CD4-positive, alpha-beta memory T cell (primary cell): Measurements from ENCODE around the gene PAQR7. TPM values are rescaled to one million over a fixed set of nuclear protein-coding genes. Genes with fewer than 3 reads are reported as not detected.
A peak's percentile ranks its signal among the peaks of the same experiment; 100 is the strongest.

ENCODE experiments used
- CTCF ChIA-PET: fragments of 350-600 bp; sonication (Branson Sonifier 250); formaldehyde crosslinking; loops from one replicate; lab custom pipeline; 2021; ENCODE audit warnings: inconsistent platforms; ENCODE audit not compliant: partially characterized antibody; lab: Charles Lee
- POLR2A ChIA-PET: fragments of 350-600 bp; sonication (Branson Sonifier 250); formaldehyde crosslinking; loops from one replicate; lab custom pipeline; 2021; ENCODE audit not compliant: partially characterized antibody; lab: Charles Lee
- DNase-seq, 5 donors: peaks; one replicate each; pipeline versions ENCODE4 v3.0.0 to v3.0.0-alpha.2; 2020 to 2022; ENCODE audit warnings: mixed read lengths in 1 of 5
- H3K27ac ChIP-seq: one replicate; pipeline ENCODE4 v1.7.0; 2013; ENCODE audit warnings: low read depth, low read length
- H3K27me3 ChIP-seq: 2 replicates; pipeline ENCODE4 v1.7.0; 2013; ENCODE audit warnings: mild to moderate bottlenecking, low read length, moderate library complexity; ENCODE audit not compliant: insufficient read depth
- H3K36me3 ChIP-seq: 2 replicates; pipeline ENCODE4 v1.7.0; 2013; ENCODE audit warnings: mild to moderate bottlenecking, low read length, moderate library complexity; ENCODE audit not compliant: insufficient read depth
- H3K4me1 ChIP-seq: 2 replicates; pipeline ENCODE4 v1.7.0; 2013; ENCODE audit warnings: mild to moderate bottlenecking, low read length, moderate library complexity; ENCODE audit not compliant: insufficient read depth
- H3K4me3 ChIP-seq, 2 donors: one replicate each; pipeline ENCODE4 v1.7.0; 2013; ENCODE audit warnings: low read length in 2 of 2, mild to moderate bottlenecking in 1 of 2
- H3K9me3 ChIP-seq, 2 donors: one replicate each; pipeline ENCODE4 v1.7.0; 2013; ENCODE audit warnings: low read length in 2 of 2, control low read depth in 1 of 2; ENCODE audit not compliant: control insufficient read depth in 1 of 2
- H3K27ac Mint-ChIP-seq, 7 donors: one replicate each; pipeline ENCODE4 v1.8.0; 2020 to 2021; ENCODE audit warnings: mixed read lengths in 7 of 7, mild to moderate bottlenecking in 6 of 7, inconsistent platforms in 3 of 7, moderate library complexity in 3 of 7
- H3K27me3 Mint-ChIP-seq, 2 donors: one replicate each; pipeline ENCODE4 v1.8.0; 2020 to 2021; ENCODE audit warnings: mixed read lengths in 2 of 2
- H3K36me3 Mint-ChIP-seq, 2 donors: one replicate each; pipeline ENCODE4 v1.8.0; 2020 to 2021; ENCODE audit warnings: mixed read lengths in 2 of 2, inconsistent platforms in 1 of 2, mild to moderate bottlenecking in 1 of 2
- H3K4me1 Mint-ChIP-seq, 4 donors: one replicate each; pipeline ENCODE4 v1.8.0; 2020 to 2021; ENCODE audit warnings: mixed read lengths in 4 of 4, mild to moderate bottlenecking in 1 of 4
- H3K4me3 Mint-ChIP-seq, 8 donors: one replicate each; pipeline ENCODE4 v1.8.0; 2020 to 2021; ENCODE audit warnings: mixed read lengths in 8 of 8, mild to moderate bottlenecking in 7 of 8, moderate library complexity in 6 of 8, inconsistent platforms in 3 of 8
- H3K9me3 Mint-ChIP-seq, 8 donors: one replicate each; pipeline ENCODE4 v1.8.0; 2020 to 2021; ENCODE audit warnings: mixed read lengths in 8 of 8, mild to moderate bottlenecking in 5 of 8, inconsistent platforms in 3 of 8, moderate library complexity in 1 of 8
- intact Hi-C: fragments of 100-400 bp; cut with micrococcal nuclease; formaldehyde crosslinking; loops from one replicate; pipeline ENCODE4 v1.15.1; 2023
- polyA plus RNA-seq, 2 donors: library from polyadenylated mRNA; unstranded; fragments of 300-500 nt; fragmentation: Illumina TruSeq; gene quantifications; one replicate each; pipeline ENCODE4 v1.2.3, GENCODE V29; 2021
- total RNA-seq, 2 experiments: library from RNA; stranded (reverse); gene quantifications; one replicate each; pipeline ENCODE4 v1.2.3, GENCODE V29; 2021

The PAQR7 gene
- total and polyA plus RNA-seq, 4 experiments from 2014 or later: 0.29 to 2.6 (median 2.1) TPM; not detected in 1

- Mint-ChIP-seq H3K9me3 (no peaks in the 10 kb centered on the region), H3K4me3 (peak overlapping the region in 1 of 8 donors; percentile 20), H3K27ac (peak overlapping the region in 1 of 7 donors; percentile 7), H3K36me3 (no peaks in the 10 kb centered on the region), H3K27me3 (no peaks in the 10 kb centered on the region), H3K4me1 (peaks cover 0 to 4% (median under 1%) of the 10 kb centered on the region in 4 donors)
- Histone ChIP-seq H3K9me3 (no peaks in the 10 kb centered on the region), H3K4me1 (no peaks in the 10 kb centered on the region), H3K4me3 (no peak overlapping the region), H3K27ac (no peak overlapping the region), H3K27me3 (no peaks in the 10 kb centered on the region), H3K36me3 (no peaks in the 10 kb centered on the region)
- CTCF ChIA-PET: interaction anchor here (0.6 kb wide), 1 partner anchor 171 kb away, joined by 3 read pairs; no protein-coding TSS in a partner anchor
- intact Hi-C loops: no loop called here
- DNase-seq: no peak
- POLR2A ChIA-PET: no interaction called here
Observed at GRCh38 chr1:25866288-25866687, 9.2 kb downstream of the PAQR7 start.

- no peak for DNase-seq
- H3K9me3 Mint-ChIP-seq: no peaks in the 10 kb centered on the region
- CTCF ChIA-PET: interaction anchor here (0.6 to 1.0 kb wide), 2 partner anchors 33 to 174 kb away, joined by 3 to 4 read pairs; no protein-coding TSS in a partner anchor
- Histone ChIP-seq H3K4me3 (no peak overlapping the region), H3K27ac (no peak overlapping the region), H3K4me1 (peaks cover 6% of the 10 kb centered on the region), H3K36me3 (no peaks in the 10 kb centered on the region), H3K9me3 (no peaks in the 10 kb centered on the region), H3K27me3 (no peaks in the 10 kb centered on the region)
- peaks cover 0 to 3% of the 10 kb centered on the region in 2 donors for H3K36me3 Mint-ChIP-seq
- peaks cover 4 to 16% (median 6%) of the 10 kb centered on the region in 4 donors for H3K4me1 Mint-ChIP-seq
- H3K27me3 Mint-ChIP-seq: no peaks in the 10 kb centered on the region
- intact Hi-C loops: no loop called here
- POLR2A ChIA-PET: interaction anchor here (1.7 kb wide), 1 partner anchor 11 kb away, joined by 4 read pairs; the partner anchor contains the start of gene PAQR7
- H3K27ac Mint-ChIP-seq: peak overlapping the region in 1 of 7 donors; percentile 69
- H3K4me3 Mint-ChIP-seq: no peak overlapping the region
Observed at GRCh38 chr1:25864434-25864833, 11.1 kb downstream of the PAQR7 start.

- Mint-ChIP-seq H3K4me1 (peaks cover 8 to 24% (median 11%) of the 10 kb centered on the region in 4 donors), H3K4me3 (no peak overlapping the region), H3K9me3 (no peaks in the 10 kb centered on the region), H3K27me3 (no peaks in the 10 kb centered on the region), H3K27ac (peak overlapping the region in 1 of 7 donors; percentile 13), H3K36me3 (peaks cover 0 to 3% of the 10 kb centered on the region in 2 donors)
- Histone ChIP-seq H3K4me3 (no peak overlapping the region), H3K4me1 (peaks cover 10% of the 10 kb centered on the region), H3K9me3 (no peaks in the 10 kb centered on the region), H3K27me3 (no peaks in the 10 kb centered on the region), H3K36me3 (no peaks in the 10 kb centered on the region), H3K27ac (no peak overlapping the region)
- intact Hi-C loops: no loop called here
- ChIA-PET POLR2A (interaction anchor here (1.7 kb wide), 1 partner anchor 12 kb away, joined by 4 read pairs; the partner anchor contains the start of gene PAQR7), CTCF (no interaction called here)
- DNase-seq: no peak
Observed at GRCh38 chr1:25863486-25864262, 11.8 kb downstream of the PAQR7 start.

- Histone ChIP-seq H3K9me3 (no peaks in the 10 kb centered on the region), H3K27me3 (no peaks in the 10 kb centered on the region), H3K36me3 (no peaks in the 10 kb centered on the region), H3K27ac (no peak overlapping the region), H3K4me3 (no peak overlapping the region), H3K4me1 (peaks cover 16% of the 10 kb centered on the region)
- no peak for DNase-seq
- Mint-ChIP-seq H3K4me1 (peaks cover 9 to 24% (median 14%) of the 10 kb centered on the region in 4 donors), H3K27me3 (no peaks in the 10 kb centered on the region), H3K36me3 (peaks cover 0 to 3% of the 10 kb centered on the region in 2 donors), H3K4me3 (peak overlapping the region in 1 of 8 donors; percentile 43), H3K27ac (peak overlapping the region in 1 of 7 donors; percentile 13), H3K9me3 (no peaks in the 10 kb centered on the region)
- CTCF ChIA-PET: interaction anchor here (1.2 kb wide), 1 partner anchor 173 kb away, joined by 6 read pairs; no protein-coding TSS in a partner anchor
- POLR2A ChIA-PET: no interaction called here
- intact Hi-C loops: no loop called here
Observed at GRCh38 chr1:25862785-25863485, 12.6 kb downstream of the PAQR7 start.

- H3K27ac Mint-ChIP-seq: peak overlapping the region in 5 of 7 donors; percentile 6 to 71 (median 43)
- Histone ChIP-seq H3K27ac (no peak overlapping the region), H3K27me3 (no peaks in the 10 kb centered on the region), H3K9me3 (no peaks in the 10 kb centered on the region), H3K4me3 (no peak overlapping the region), H3K4me1 (peaks cover 16% of the 10 kb centered on the region), H3K36me3 (no peaks in the 10 kb centered on the region)
- peaks cover 9 to 24% (median 14%) of the 10 kb centered on the region in 4 donors for H3K4me1 Mint-ChIP-seq
- ChIA-PET POLR2A (interaction anchor here (2.4 kb wide), 1 partner anchor 14 kb away, joined by 16 read pairs; the partner anchor contains the start of gene PAQR7), CTCF (interaction anchor here (1.2 kb wide), 1 partner anchor 175 kb away, joined by 6 read pairs; no protein-coding TSS in a partner anchor)
- no peaks in the 10 kb centered on the region for H3K9me3 Mint-ChIP-seq
- peaks cover 0 to 3% of the 10 kb centered on the region in 2 donors for H3K36me3 Mint-ChIP-seq
- H3K4me3 Mint-ChIP-seq: peak overlapping the region in 5 of 8 donors; percentile 5 to 66 (median 39)
- H3K27me3 Mint-ChIP-seq: no peaks in the 10 kb centered on the region
- no peak for DNase-seq
- intact Hi-C loops: no loop called here
Observed at GRCh38 chr1:25861316-25862286, 13.9 kb downstream of the PAQR7 start.
